Measurements from ENCODE around the gene DENND4A.

GRCh38 chr15:65801229-65801805 lies 9.2 kb upstream of the DENND4A start:
- TF ChIP-seq CTCF (IDR thresholded peaks at IDR 0.05; ENCODE audit: borderline replicate concordance, extremely low read depth, low read length, poor library complexity, severe bottlenecking) (no peak), EZH2 (IDR thresholded peaks at IDR 0.05; ENCODE audit: borderline replicate concordance, low read depth, low read length, severe bottlenecking) (no peak)
